ENCODE measurements around the gene SCD. TPM values are rescaled to one million over a fixed set of nuclear protein-coding genes. Genes with fewer than 3 reads are reported as not detected.

SCD gene
- total RNA-seq, 1 experiment from 2014 or later = 449 TPM

DNA sequence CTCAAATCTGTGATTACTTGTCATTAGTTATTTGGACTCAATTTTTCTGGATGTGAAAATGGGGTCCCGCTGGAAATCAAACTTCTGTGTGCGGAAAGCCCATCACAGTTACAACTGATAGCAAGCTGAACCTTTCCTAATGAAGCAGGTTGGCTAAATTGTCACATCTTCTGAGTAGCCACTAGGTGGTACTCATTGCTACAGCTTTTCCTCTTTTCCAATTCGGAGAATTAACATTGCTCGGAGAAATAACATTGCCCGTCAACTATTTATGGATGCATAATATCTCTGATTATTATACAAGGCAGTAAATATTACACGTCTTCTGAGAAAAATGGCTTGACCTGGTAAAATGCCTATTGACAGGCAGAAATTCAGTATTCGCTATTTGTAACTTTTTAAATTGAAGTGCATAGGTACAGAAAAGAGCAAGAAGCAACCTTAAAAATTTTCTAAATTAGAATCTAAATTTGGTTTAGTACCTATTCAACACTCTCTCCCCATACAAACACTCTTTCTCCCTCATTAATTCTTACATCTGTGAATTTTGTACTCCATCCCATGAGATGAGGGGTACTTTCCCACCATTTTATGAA is 43.2 kb upstream of the SCD start:
- Histone ChIP-seq H3K4me1 (peaks cover 29% of the 10 kb centered on the region), H3K4me3 (ENCODE audit: low read depth, low read length) (no peak overlapping the region), H3K9me3 (no peaks in the 10 kb centered on the region), H3K27me3 (replicated peaks; ENCODE audit: control insufficient read depth, insufficient read depth, low read length) (no peaks in the 10 kb centered on the region), H3K36me3 (ENCODE audit: control insufficient read depth, insufficient read depth, low read length) (no peaks in the 10 kb centered on the region)
- TF ChIP-seq, protein P1, sequence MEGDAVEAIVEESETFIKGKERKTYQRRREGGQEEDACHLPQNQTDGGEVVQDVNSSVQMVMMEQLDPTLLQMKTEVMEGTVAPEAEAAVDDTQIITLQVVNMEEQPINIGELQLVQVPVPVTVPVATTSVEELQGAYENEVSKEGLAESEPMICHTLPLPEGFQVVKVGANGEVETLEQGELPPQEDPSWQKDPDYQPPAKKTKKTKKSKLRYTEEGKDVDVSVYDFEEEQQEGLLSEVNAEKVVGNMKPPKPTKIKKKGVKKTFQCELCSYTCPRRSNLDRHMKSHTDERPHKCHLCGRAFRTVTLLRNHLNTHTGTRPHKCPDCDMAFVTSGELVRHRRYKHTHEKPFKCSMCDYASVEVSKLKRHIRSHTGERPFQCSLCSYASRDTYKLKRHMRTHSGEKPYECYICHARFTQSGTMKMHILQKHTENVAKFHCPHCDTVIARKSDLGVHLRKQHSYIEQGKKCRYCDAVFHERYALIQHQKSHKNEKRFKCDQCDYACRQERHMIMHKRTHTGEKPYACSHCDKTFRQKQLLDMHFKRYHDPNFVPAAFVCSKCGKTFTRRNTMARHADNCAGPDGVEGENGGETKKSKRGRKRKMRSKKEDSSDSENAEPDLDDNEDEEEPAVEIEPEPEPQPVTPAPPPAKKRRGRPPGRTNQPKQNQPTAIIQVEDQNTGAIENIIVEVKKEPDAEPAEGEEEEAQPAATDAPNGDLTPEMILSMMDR (IDR thresholded peaks at IDR 0.05; ENCODE audit: insufficient read depth in 1 of 2, low read depth in 1 of 2, low read length in 1 of 2, severe bottlenecking in 1 of 2, unreplicated experiment in 1 of 2) = peak; percentile 59 to 70
- intact Hi-C loops (cut with micrococcal nuclease; ENCODE audit: unreplicated experiment) = loop anchor here (1.0 to 2.0 kb wide), 3 partner anchors 35 to 205 kb away; no protein-coding TSS in a partner anchor
- Mint-ChIP-seq H3K4me3 (ENCODE audit: unreplicated experiment) (no peak overlapping the region), H3K36me3 (ENCODE audit: insufficient read depth, unreplicated experiment) (peaks cover 6% of the 10 kb centered on the region), H3K9me3 (ENCODE audit: unreplicated experiment) (peaks cover 21% of the 10 kb centered on the region), H3K27me3 (ENCODE audit: insufficient read depth, unreplicated experiment) (no peaks in the 10 kb centered on the region), H3K4me1 (ENCODE audit: low read depth, unreplicated experiment) (peaks cover 27% of the 10 kb centered on the region), H3K27ac (ENCODE audit: unreplicated experiment) (no peak overlapping the region)
- DNase-seq = no peak
- no TSS peak for BruUV-seq (replicated peaks)
- ChIA-PET CTCF (interaction anchor here (0.6 to 1.6 kb wide), 8 partner anchors 17 to 420 kb away, joined by 3 to 6 read pairs (median 5); partner anchors contain the start of genes BLOC1S2 and PKD2L1), POLR2A (interaction anchor here (0.5 to 0.6 kb wide), 2 partner anchors 49 to 140 kb away, joined by 3 to 4 read pairs; no protein-coding TSS in a partner anchor)

DNA sequence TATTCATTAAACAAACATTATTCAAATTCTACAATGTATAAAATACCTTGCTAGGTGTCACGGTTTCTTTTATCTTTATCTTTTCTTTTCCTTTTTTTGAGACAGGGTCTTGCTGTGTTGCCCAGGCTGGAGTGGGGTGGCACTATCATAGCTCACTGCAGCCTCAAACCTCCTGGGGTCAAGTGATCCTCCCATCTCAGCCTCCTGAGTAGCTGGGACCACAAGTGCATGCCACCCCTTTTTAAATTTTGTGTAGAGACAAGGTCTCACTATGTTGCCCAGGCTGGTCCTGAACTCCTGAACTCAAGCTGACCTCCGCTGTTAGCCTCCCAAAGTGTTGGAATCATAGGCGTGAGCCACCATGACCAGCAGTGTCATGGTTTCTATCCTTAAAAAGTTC is 42.6 kb upstream of the SCD start:
- Mint-ChIP-seq H3K4me1 (ENCODE audit: low read depth, unreplicated experiment) (peaks cover 23% of the 10 kb centered on the region), H3K4me3 (ENCODE audit: unreplicated experiment) (no peak overlapping the region), H3K9me3 (ENCODE audit: unreplicated experiment) (peaks cover 18% of the 10 kb centered on the region), H3K27ac (ENCODE audit: unreplicated experiment) (no peak overlapping the region), H3K27me3 (ENCODE audit: insufficient read depth, unreplicated experiment) (no peaks in the 10 kb centered on the region), H3K36me3 (ENCODE audit: insufficient read depth, unreplicated experiment) (peaks cover 6% of the 10 kb centered on the region)
- intact Hi-C loops (cut with micrococcal nuclease; ENCODE audit: unreplicated experiment) = no loop called here
- ChIA-PET POLR2A (interaction anchor here (0.5 kb wide), 1 partner anchor 49 kb away, joined by 4 read pairs; no protein-coding TSS in a partner anchor), CTCF (interaction anchor here (1.0 to 1.6 kb wide), 3 partner anchors 26 to 214 kb away, joined by 3 to 6 read pairs (median 5); partner anchors contain the start of gene PKD2L1)
- Histone ChIP-seq H3K27me3 (replicated peaks; ENCODE audit: control insufficient read depth, insufficient read depth, low read length) (no peaks in the 10 kb centered on the region), H3K9me3 (no peaks in the 10 kb centered on the region), H3K4me3 (ENCODE audit: low read depth, low read length) (no peak overlapping the region), H3K4me1 (peaks cover 25% of the 10 kb centered on the region), H3K36me3 (ENCODE audit: control insufficient read depth, insufficient read depth, low read length) (no peaks in the 10 kb centered on the region)
- BruUV-seq (replicated peaks) = no TSS peak
- DNase-seq = no peak
- TF ChIP-seq, protein P1 (IDR thresholded peaks at IDR 0.05; ENCODE audit: insufficient read depth in 1 of 2, low read depth in 1 of 2, low read length in 1 of 2, severe bottlenecking in 1 of 2, unreplicated experiment in 1 of 2) = no peak

DNA sequence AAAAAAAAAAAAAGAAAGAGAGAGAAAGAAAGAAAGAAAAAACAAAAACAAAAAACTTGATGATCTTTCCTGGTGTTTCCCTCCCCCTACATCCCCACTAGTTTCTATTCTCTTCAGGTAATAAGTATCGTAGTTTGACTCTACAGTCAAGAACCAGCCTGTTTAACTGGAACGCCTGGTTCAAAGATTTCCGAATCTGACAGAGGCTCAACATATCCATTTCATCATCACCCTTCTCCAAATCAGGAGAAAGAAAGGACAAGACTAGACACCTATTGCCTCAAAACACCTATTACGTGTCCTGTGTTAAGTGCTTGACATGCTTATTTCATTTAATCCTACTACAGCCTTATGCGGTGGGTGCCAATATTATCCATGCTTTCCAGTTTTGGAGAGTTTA is 40.2 kb upstream of the SCD start:
- no peak overlapping the region for H3K4me3 Mint-ChIP-seq (ENCODE audit: unreplicated experiment)
- no peak overlapping the region for H3K4me3 ChIP-seq (ENCODE audit: low read depth, low read length)
- no peaks in the 10 kb centered on the region for H3K36me3 ChIP-seq (ENCODE audit: control insufficient read depth, insufficient read depth, low read length)
- TF ChIP-seq, protein P1 (IDR thresholded peaks at IDR 0.05; ENCODE audit: insufficient read depth in 1 of 2, low read depth in 1 of 2, low read length in 1 of 2, severe bottlenecking in 1 of 2, unreplicated experiment in 1 of 2) = no peak
- intact Hi-C loops (cut with micrococcal nuclease; ENCODE audit: unreplicated experiment) = no loop called here
- H3K27ac Mint-ChIP-seq (ENCODE audit: unreplicated experiment) = no peak overlapping the region
- no peak for DNase-seq
- no peaks in the 10 kb centered on the region for H3K9me3 Mint-ChIP-seq (ENCODE audit: unreplicated experiment)
- no peaks in the 10 kb centered on the region for H3K27me3 Mint-ChIP-seq (ENCODE audit: insufficient read depth, unreplicated experiment)
- H3K4me1 Mint-ChIP-seq (ENCODE audit: low read depth, unreplicated experiment) = peaks cover 12% of the 10 kb centered on the region
- ChIA-PET CTCF (no interaction called here), POLR2A (no interaction called here)
- peaks cover 13% of the 10 kb centered on the region for H3K4me1 ChIP-seq
- no peaks in the 10 kb centered on the region for H3K36me3 Mint-ChIP-seq (ENCODE audit: insufficient read depth, unreplicated experiment)
- no peaks in the 10 kb centered on the region for H3K9me3 ChIP-seq
- no TSS peak for BruUV-seq (replicated peaks)
- H3K27me3 ChIP-seq (replicated peaks; ENCODE audit: control insufficient read depth, insufficient read depth, low read length) = no peaks in the 10 kb centered on the region

All from Caco-2 (cell line).